GM18511 (cell line): ENCODE measurements around the gene ST3GAL6.

ENCODE experiments used
- ATAC-seq: cut with Tn5 transposase; IDR thresholded peaks from one replicate; pipeline ENCODE4 v1.9.1; 2021; ENCODE audit warnings: mild to moderate bottlenecking, moderate library complexity; ENCODE audit not compliant: unreplicated experiment

Gene ST3GAL6

DNA sequence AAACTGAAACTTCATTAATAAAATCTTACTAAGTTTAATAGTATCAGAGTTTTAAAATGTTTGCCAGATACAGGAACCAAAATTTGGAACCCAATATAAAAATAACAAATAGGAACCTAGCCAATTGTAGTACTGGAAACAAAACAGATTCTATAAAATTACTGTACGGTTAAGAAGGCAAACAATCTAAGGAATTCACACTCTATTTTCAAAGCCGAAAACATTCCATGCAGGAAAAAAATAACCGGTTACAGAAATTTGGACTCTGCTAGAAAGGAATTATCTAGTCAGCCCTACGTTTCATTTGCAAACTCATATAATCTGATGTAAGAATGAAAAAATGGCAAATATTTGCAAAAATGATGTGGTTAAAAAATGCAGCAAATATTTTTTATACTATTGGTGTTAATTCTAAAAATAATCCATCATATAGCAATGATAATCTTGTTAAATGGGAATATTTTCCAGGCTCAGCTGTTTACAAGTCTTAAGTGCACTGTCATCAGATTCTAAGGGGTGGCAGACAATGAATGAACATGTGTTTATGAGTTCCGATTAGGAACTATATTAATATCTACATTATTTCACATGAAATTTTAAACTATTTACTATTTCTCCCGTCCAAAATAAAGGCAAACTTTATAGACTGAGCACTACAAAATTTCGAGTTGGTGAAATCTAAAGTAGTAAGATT lies 80.3 kb downstream of the ST3GAL6 start:
- no peak for ATAC-seq
